Measurements from ENCODE around the gene ACOT11.
A peak's percentile ranks its signal among the peaks of the same experiment; 100 is the strongest.

Gene ACOT11

DNA sequence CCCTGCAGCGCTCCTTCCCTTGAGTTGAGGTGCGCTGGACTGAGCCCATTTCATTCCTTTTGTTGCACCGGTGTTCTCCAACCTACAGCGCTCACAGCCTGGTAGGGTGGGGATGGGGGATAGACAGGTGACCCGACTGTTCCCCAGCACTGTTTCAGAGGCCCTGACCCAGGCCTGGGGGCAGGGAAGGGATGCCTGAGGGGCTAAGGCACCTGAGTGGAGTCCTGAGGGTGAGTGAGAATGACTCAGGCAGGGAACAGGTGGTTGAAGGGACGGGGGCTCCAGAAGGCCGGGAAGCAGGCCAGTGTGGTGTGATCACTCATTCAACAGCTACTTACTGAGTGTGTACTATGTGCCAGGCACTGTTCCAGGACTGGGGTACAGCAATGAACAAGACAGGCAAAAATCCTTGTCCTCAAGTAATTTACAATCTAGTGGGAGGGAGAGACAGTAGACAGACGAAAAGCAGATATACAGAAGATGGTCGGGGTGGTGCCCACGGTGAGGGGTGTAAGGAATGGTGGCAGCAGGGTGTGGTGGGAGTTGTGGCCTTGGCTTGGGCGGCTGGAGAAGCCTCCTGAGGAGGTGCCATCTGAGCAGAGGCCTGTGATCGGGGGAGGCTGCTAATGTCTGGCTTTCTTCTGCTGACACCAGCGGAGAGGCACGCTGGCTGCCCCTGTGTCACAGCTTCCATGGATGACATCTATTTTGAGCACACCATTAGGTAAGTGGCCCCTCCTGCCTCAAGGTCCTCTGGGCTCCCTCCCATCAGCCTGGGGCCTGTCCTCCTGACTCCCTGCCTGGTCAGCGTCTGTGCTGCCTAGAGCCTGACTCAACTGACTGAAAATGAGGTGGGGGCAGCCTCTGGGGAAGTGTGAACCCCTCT is 37.4 kb downstream of the ACOT11 start:
- DNase-seq (ENCODE audit: low read depth) = no peak

DNA sequence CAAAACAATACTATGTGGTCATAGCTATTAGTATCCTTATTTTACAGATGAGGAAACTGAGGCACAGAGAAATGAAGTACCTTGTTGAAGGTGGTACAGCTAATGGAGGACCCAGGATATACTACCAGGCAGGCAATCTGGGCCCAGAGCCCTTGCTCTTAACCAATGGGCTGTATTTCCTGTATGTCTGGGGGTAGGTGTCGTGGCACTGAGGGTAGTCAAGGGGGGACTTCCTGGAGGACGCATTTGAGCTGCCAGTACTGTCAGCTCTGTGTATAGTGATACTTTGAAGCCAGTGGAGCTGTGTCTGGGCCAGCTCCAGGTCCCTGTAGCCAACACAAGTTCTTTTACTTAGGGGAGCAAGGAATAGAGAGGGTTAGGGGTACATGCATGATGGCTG is 40.3 kb downstream of the ACOT11 start:
- DNase-seq (ENCODE audit: low read depth) = no peak

DNA sequence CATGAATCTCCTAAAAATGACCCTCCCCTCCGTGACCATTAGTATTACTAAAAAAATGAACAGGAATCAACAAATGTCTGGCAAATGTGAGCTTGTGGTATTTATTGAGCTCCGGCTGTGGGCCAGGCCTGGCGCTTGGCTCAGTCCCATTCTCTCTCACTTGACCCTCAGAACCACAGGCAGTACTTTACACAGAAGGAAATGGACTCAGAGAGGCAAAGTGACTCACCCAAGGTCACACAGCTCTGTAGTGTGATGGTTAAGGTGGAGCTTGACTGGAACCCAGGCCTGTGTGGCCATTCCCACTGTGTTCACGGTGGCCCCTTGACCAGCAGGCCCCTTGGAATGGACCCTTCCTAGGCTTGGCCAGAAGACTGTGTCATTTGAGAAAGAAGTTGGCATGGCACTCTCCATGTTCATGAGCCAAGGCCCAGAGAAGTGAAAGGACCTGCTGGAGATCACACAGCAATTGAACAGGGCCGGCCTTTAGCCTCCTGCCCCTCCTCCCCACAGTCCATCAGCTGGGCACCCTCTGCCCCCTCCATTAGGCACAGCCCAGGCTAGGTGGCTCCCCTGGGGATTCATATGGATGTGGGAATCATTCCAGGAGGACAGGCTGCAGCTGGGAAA is 43.2 kb downstream of the ACOT11 start:
- DNase-seq (ENCODE audit: low read depth) = no peak

DNA sequence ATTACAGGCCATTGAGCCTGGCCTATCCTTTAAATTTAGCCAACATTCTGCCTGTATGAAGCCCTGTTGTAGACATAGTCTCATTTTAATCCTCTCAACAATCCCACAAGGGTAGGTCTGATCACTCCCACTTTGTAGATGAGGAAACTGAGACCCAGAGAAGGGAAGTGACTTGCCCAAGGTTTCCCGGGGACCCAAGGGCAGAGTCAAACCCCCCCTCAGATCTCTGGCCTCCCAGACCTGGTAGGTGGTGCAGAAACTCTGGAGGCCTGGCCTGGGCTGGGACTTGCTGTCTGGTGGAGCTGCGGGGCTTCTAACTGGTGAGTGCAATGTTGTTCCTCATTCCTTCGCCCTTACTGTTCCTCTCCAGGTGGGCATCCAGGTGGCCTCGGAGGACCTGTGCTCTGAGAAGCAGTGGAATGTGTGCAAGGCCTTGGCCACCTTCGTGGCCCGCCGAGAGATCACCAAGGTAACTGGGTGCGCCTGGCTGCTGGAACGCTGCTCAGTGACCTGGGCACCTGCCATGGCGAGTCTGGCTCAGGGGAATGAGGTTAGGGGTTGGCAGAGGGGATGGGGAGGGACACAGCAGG is 45.6 kb downstream of the ACOT11 start:
- DNase-seq (ENCODE audit: low read depth) = no peak

DNA sequence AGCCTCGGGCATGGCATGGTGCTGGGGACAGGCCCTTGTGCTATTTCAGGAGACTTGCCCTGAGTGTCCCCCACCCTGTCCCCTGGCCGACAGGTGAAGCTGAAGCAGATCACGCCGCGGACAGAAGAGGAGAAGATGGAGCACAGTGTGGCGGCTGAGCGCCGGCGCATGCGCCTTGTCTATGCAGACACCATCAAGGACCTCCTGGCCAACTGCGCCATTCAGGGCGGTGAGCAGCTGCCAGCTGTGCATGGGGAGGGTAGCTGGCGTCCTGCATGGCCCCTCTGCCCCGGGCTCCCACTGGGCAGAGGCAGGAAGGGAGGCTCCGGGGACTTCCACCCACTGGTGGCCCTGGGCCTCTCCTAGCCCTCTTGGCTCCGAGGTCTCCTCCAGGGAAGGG is 46.4 kb downstream of the ACOT11 start:
- DNase-seq (ENCODE audit: low read depth) = no peak

DNA sequence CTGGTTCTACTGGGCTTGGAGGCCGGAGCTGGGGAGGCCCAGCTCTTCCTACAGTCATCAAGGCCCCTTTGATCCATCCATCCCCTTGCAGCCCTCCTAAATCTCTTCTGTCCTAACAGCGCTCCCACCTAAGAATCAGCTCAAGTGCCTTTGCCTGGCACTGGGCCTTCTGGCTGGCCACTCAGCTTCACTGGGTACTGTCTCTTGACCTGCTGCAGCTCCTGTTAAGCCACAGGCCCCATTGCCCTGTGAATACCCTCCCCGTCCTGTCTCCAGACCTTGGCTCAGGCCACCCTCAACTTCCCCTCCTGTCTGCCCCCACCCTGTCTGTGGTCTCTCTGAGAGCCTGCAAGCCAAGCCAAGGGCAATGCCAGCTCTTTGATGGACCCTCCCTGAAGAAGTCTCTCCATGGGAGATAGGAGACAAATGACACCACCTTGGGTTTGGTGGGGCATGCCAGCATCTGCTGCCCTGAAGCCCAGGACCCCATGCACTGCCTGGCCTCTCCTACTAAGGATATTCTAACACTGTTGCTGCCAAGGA is 48.0 kb downstream of the ACOT11 start:
- no peak for DNase-seq (ENCODE audit: low read depth)

DNA sequence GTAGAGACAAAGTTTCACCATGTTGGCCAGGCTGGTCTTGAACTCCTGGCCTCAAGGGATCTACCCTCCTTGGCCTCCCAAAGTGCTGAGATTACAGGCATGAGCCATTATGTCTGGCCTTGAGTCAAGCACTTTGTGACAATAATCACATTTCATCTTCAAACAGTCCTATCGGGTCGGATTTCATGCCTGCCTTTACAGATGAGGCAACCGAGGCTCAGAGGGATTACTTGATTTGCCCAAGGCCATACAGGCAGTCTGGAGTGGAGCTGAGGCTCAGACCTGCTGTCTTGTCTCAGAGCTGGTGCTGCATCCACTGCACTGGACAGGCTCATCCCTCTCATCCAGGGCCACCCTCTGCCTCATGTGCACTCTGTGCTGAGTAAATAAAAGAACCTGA is 48.7 kb downstream of the ACOT11 start:
- no peak for DNase-seq (ENCODE audit: low read depth)

DNA sequence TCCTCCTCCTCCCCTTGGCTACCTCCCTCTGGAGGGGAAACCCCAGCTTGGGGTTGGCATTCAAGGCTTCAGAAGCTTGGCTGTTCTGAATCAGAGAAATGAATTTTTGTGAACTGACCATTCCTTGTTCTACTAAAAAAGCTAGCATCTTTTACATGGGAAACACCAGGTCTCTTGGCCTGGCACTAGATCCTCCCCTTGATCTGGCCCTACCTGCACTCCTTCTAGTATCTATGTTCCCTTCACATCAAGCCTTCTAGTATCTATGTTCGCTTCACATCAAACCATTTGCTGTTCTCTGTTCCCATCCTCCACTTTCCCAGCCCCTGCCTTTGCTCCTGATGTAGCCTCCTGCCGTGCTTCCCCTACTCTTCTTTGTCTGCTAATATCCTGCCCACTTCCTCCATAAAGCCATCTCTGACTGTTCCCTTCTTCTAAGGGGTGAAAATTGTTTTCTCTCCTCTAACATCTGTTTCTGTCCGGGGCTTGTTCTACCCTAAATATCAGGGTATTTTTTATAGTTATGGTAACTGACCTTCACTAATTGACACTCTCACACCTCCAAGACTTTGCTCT is 49.5 kb downstream of the ACOT11 start:
- no peak for DNase-seq (ENCODE audit: low read depth)

DNA sequence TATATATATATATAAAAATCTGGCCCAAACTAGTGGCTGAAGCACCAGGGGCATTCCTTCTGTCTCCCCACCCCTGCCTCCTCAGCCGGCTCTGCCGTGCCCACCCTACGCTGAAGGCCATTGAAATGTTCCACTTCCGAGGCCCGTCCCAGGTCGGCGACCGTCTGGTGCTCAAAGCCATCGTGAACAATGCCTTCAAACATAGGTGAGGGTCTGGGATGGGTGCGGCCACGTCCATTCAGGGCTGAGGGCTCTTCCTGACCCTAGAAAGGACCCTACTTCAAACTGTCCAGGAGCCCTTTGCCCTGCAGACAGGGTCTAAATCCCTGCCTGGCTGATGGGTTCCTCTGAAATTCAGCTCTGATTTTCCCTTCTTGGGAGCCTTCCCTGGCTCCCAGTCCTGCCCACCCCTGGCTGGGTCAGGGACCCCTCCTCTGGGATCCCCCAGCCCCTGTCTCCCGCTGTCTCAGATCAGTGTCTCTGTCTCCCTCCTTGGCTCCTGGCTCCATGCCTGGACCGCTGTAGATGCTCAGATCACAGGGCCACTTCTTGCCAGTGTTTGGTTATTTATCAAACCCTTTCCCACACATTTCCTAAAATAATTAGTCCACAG is 51.3 kb downstream of the ACOT11 start:
- no peak for DNase-seq (ENCODE audit: low read depth)

DNA sequence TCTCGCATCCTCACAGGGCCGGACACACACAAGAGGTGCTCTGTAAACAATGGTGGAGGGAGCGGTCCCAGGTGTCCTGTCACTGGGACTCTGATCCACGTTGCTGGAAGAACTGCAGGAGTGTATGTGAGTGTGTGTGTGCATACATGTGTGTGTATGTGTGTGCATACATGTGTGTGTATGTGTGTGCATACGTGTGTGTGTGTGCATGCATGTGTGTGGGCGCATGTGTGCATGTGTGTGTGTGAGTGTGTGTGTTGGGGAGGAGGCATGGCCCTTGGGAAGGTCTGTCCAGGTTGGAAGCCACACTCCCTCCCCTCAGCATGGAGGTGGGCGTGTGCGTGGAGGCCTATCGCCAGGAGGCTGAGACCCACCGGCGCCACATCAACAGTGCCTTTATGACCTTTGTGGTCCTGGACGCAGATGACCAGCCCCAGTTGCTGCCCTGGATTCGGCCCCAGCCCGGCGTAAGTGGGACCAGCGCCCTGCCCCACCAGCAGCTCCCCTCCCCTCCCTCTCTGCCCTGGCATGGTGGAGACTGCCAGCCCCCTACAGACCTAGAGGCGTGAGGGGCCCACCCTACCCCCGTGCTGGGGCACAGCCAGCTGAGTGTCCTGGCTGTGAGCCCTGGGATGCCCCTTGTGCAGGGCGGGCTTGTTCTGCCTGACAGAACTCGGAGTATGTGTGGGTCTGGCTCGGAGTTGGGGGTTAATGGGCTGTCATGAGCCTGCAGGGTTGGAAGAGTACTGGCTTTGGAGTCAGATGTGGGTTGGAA is 53.1 kb downstream of the ACOT11 start:
- DNase-seq (ENCODE audit: low read depth) = no peak

DNA sequence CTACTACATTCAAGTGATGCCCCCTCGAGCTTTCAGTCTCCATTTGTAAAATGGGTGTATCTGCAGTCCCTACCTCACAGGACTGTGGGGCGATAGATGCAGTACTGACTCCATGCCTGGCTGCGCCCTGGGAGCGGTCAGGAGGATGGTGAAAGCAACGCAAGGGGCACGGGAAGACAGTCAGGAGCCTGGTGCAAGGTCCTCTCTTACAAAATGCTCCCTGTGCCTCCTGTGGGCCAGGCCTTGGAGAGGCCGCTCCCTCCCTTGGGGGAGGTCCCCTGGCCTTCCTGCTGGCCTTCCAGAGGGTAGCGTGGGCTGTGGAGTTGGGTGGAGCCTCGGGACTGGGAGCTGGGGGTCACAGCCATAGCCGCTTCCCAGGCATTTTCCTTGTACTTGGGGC is 53.7 kb downstream of the ACOT11 start:
- DNase-seq (ENCODE audit: low read depth) = no peak

DNA sequence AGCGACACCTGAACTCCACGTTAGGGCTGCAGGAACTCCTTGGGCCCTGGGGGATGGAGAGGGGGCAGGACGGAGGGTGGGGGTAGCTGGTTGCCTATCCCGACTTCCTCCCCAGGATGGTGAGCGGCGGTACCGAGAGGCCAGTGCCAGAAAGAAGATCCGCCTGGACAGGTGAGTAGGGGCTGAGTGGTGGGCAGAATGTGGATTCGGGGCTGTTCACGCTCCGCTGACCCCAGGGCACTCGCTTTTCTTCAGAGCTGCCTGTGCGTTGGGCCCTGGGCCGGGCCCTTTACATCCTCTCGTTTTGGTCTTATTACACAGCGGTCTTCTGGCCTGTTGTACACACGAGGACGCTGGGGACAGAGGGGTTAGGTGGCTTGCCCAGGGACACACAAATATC is 54.5 kb downstream of the ACOT11 start:
- DNase-seq (ENCODE audit: low read depth) = no peak

DNA sequence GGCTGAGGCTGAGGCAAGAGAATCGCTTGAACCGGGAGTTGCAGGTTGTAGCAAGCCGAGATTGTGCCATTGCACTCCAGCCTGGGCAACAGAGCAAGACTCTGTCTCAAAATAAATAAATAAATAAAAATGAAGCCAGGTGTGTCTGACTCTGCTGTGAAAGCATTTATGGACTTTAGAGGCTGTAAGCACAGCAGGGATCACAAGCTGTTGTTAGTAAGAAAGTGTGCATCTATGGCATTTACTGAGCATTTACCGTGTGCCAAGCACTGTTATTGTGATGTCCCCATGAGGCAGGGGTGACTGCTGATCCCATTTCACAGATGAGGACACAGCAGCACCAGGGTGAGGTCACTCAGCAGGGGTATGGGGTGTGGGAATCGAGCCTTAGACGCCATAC is 55.2 kb downstream of the ACOT11 start:
- DNase-seq (ENCODE audit: low read depth) = no peak

DNA sequence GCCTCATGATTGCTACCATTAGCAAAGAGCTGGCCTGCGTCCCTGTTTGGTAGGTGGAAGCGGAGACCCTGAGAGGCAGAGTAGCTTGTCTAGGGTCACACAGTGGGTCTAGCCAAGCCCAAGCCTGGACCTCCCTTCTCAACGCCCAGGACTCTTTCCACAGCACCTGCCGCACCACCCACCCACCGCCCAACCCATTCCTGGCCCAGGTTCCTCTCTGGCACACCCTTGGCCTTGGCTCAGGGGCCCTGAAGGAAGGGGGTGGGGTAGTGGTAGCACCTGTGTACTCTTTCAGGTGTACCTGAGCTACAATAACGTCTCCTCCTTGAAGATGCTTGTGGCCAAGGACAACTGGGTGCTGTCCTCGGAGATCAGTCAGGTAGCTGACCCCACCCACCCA is 56.0 kb downstream of the ACOT11 start:
- no peak for DNase-seq (ENCODE audit: low read depth)

DNA sequence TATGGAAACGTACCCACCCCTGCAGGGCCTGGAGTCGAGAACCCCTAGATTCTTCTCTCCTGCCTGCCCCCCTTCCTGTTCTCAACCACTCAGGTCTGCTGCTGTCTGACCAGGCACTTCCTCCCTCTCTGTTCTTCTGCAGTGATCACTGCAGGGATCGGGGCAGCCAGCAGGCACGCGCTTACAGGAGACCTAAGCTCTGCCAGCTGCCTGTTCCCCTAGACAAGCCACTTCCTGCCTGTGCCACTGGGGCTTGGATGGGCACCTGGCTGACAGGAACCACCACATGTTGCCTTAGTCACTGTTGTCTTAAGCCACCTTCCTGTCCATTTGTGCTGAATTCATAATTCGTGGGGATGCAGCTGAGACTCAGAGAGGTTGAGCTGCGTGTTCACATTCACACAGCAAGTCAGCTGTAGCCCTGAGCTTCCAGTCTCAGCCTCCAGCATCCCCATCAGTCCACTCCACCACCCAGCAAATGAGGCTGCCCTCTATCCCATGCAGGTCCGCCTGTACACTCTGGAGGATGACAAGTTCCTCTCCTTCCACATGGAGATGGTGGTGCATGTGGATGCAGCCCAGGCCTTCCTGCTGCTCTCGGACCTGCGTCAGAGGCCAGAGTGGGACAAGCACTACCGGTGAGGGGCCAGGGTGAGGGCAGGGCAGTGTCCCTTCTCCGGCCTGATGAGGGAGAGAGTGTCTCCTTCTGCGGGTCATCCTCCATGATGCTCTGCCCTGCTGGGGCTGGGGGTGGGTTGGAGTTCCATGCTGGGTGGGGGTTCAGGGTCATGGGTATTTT is 56.7 kb downstream of the ACOT11 start:
- peak; percentile 32 for DNase-seq (ENCODE audit: low read depth)

DNA sequence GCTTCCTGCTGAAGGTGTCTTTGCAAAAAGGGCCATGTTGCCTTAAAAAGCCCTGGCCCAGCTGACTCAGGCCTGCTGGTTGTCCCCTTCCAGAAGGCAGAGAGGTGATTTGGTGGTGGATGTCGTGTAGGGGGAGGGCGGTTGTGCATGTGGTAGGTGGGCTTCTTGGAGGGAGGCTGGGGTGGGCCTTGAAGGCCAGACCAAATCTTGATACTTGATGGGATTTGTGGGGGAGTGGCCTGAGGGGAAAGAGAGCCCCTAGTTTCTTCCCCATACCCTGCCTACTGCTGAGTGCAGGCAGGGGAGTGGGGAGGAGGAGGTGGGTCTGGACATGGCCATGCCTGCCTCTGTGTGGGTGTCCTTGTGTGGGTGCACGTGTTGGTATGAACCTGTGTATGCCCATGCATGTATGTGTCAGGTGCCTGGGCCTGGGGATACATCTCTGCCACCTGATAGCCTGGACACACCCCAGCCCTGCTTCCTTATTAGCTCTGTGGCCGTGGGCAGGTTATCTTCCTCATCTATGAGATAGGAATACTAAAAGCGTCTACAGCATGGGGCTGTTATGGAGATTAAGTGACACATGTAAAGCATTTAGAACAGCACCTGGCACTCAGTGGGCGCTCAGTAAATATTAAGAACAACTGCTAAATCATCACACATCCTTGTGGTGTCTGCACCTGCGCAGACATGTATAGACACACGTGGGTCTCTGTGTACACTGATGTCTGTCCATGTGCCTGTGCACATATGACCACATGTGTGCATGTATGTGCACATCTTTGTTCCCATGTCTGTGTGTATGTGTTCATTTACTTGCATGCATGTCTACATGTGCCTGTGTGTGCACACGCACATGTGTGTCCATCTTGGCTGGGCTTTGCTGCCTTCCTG is 58.3 kb downstream of the ACOT11 start:
- DNase-seq (ENCODE audit: low read depth) = no peak

DNA sequence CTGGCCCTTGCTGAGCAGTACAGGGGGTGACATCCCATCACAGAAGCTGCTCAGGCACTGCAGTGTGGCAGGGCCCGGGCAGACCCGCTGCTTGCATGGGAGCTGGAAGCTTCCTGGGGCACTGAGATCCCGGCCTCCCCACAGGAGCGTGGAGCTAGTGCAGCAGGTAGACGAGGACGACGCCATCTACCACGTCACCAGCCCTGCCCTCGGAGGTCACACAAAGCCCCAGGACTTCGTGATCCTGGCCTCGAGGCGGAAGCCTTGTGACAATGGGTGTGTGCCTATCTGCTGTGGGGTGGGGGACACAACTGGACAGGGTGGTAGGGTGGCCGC is 58.9 kb downstream of the ACOT11 start:
- DNase-seq (ENCODE audit: low read depth) = no peak

DNA sequence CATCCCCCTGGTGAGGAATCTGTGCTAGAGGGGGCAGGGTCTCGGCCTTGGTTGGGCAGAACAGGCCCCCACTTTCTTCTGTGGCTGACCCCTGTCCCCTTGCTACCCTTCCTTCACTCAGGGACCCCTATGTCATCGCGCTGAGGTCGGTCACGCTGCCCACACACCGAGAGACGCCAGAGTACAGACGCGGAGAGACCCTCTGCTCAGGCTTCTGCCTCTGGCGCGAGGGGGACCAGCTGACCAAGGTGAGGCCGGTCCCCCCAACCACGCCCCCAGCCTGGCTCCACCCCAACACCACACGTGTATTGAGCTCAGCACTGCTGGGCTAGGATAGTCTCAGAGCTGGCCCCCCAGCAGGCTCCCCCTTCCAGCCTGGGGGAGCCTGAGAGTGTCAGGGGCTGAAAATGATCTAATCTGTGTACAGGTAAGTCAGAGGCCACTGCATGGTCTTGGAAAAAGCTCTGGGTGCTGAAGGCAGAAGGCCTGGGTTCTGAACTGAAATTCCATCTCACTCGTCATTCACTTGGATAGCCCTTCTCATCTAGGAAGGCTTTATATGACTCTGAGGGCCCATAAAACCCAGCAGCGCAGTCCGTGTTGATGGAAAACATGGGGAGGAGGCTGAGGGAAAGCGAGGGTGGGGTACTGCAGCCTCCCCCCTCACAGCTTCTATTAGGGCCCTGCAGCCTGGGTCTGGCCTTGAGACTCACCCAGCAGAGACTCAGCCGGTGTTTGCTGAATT is 60.0 kb downstream of the ACOT11 start:
- no peak for DNase-seq (ENCODE audit: low read depth)
